BE2C (cell line): ENCODE data around the gene PACRG.

ENCODE experiments used
- DNase-seq: peaks from one replicate; pipeline ENCODE4 v3.0.0-alpha.2; 2020
- H3K27me3 ChIP-seq: fragments of 250-450 bp; sonication (Bioruptor Pico); 2 replicates; pipeline ENCODE4 v1.5.1; 2020; ENCODE audit warnings: mild to moderate bottlenecking
- H3K36me3 ChIP-seq: fragments of 250-450 bp; sonication (Bioruptor Pico); 2 replicates; pipeline ENCODE4 v1.5.1; 2020; ENCODE audit warnings: mild to moderate bottlenecking
- H3K4me1 ChIP-seq: fragments of 250-450 bp; sonication (Bioruptor Pico); 2 replicates; pipeline ENCODE4 v1.5.1; 2020
- H3K4me3 ChIP-seq: 2 replicates; pipeline ENCODE4 v1.5.1; 2011; ENCODE audit warnings: low read depth, low read length
- H3K9me3 ChIP-seq: fragments of 250-450 bp; sonication (Bioruptor Pico); 2 replicates; pipeline ENCODE4 v1.5.1; 2020
- TF ChIP-seq, protein P1 (sequence below): IDR thresholded peaks from 2 replicates; pipeline ENCODE4 v1.5.1; 2012; ENCODE audit warnings: mild to moderate bottlenecking, low read depth, low read length

The PACRG gene

DNA sequence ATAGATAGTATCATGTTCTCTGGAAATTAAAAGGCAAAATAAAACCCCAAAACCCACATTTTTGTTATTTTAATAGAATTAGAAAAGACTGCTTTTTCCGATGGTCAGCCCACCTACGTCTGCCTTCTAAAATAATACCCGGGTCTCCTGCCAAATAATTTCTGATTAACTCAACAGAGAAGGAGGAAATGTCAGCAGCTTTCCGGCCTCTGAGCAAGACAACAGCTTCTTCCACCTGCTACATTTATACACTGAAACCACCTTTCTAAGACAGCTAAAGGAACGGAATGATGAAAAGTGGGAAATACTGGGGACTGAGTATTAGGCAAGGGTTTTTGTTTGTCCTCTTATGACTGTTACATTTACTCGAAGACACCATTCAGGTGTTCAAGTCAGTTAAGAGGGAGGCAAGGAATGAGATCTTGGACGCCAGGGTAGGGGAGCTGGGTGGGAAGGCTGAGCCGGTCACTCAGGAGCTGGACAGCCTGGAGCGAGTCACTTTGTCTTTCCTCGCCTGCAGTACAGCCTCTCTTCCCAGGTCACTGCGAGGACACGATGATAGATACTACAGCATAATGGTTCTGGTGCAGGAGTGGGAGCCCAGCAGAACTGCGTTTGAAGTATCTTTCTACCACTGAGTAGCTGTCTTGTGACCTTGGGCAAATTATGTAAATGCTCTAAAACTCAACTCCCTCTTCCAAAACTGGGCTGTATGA is 590.5 kb downstream of the PACRG start:
- Histone ChIP-seq H3K4me3 (no peak overlapping the region), H3K27me3 (no peaks in the 10 kb centered on the region), H3K36me3 (no peaks in the 10 kb centered on the region), H3K9me3 (no peaks in the 10 kb centered on the region), H3K4me1 (no peaks in the 10 kb centered on the region)
- no peak for DNase-seq
- TF ChIP-seq, protein P1, sequence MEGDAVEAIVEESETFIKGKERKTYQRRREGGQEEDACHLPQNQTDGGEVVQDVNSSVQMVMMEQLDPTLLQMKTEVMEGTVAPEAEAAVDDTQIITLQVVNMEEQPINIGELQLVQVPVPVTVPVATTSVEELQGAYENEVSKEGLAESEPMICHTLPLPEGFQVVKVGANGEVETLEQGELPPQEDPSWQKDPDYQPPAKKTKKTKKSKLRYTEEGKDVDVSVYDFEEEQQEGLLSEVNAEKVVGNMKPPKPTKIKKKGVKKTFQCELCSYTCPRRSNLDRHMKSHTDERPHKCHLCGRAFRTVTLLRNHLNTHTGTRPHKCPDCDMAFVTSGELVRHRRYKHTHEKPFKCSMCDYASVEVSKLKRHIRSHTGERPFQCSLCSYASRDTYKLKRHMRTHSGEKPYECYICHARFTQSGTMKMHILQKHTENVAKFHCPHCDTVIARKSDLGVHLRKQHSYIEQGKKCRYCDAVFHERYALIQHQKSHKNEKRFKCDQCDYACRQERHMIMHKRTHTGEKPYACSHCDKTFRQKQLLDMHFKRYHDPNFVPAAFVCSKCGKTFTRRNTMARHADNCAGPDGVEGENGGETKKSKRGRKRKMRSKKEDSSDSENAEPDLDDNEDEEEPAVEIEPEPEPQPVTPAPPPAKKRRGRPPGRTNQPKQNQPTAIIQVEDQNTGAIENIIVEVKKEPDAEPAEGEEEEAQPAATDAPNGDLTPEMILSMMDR: no peak

DNA sequence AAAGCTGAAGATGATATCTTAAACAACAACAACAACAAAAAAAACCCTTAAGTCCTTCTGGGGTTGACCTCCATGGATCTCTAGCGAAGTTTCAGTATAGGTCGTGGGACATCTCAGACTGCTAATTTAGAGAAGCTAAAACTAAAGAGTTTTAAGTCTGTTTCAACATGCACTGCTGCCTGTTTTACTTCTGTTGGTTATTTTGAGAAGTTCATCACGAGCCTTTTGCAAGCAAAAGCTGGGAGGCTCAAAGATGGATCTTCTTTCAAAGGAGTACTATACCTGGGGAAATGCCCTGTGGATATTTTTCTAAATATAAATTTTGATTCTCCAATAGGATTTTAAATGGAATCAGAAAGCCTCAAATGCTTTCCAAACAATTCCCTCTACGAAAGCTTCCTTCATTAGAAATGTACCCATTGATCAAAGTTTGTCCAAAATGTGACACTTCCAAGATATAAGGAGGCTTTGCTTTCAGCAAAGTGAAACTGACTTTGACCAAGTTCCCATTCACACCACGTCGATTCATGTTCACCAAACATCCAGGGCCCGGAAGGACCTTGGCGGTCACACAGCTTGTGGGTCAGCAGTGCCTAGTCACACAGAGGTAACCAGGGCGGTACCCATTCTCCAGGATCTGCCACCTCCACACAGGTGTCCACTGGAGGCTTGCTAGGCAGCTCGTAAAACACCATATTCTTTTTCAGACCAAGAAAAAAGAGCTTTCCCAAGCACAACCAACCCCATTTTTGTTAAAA is 592.0 kb downstream of the PACRG start:
- H3K36me3 ChIP-seq: no peaks in the 10 kb centered on the region
- H3K4me1 ChIP-seq: no peaks in the 10 kb centered on the region
- H3K27me3 ChIP-seq: no peaks in the 10 kb centered on the region
- H3K9me3 ChIP-seq: no peaks in the 10 kb centered on the region
- TF ChIP-seq, protein P1: no peak
- DNase-seq: no peak
- no peak overlapping the region for H3K4me3 ChIP-seq

DNA sequence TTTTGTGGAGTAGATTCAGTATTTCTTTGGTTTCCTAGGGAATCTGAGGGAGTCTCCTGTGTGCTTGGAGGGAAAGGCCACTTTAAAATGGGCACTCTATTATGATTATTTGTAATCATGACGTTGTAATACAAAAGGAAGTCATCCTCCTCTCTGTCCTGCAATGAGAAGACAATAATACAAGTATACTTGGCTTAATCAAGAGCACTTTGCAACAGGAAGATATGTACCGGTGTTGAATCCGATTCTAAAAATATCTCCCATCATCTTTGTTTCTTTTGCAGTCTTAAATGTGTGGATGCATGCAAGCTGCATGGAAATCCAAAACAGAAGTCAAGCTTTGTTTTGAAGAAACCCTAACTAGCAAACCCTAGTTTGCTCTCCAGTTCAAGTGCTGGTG is 592.6 kb downstream of the PACRG start:
- Histone ChIP-seq H3K27me3 (no peaks in the 10 kb centered on the region), H3K36me3 (no peaks in the 10 kb centered on the region), H3K9me3 (no peaks in the 10 kb centered on the region), H3K4me3 (no peak overlapping the region), H3K4me1 (no peaks in the 10 kb centered on the region)
- DNase-seq: no peak
- TF ChIP-seq, protein P1: no peak

DNA sequence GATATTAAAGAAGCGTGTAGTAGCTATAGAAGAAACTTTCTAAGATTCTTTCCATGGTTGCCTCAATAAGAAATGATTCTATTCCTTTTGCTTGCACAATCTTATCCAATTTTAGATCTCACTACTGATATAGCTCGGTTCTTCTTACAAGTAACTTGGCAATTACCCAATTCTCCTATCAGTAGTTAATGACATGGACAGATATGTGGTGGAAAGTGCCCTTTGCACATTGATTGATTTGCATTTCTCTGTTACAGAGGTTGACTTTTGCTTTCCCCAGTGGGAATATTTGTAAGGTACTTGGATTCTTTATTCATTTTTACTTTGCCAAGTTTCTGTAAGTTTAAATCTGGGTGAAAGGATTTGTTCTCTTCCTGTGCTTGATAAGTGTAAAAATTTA is 593.0 kb downstream of the PACRG start:
- H3K4me3 ChIP-seq: no peak overlapping the region
- no peaks in the 10 kb centered on the region for H3K4me1 ChIP-seq
- no peak for DNase-seq
- TF ChIP-seq, protein P1: no peak
- no peaks in the 10 kb centered on the region for H3K27me3 ChIP-seq
- H3K36me3 ChIP-seq: no peaks in the 10 kb centered on the region
- no peaks in the 10 kb centered on the region for H3K9me3 ChIP-seq

DNA sequence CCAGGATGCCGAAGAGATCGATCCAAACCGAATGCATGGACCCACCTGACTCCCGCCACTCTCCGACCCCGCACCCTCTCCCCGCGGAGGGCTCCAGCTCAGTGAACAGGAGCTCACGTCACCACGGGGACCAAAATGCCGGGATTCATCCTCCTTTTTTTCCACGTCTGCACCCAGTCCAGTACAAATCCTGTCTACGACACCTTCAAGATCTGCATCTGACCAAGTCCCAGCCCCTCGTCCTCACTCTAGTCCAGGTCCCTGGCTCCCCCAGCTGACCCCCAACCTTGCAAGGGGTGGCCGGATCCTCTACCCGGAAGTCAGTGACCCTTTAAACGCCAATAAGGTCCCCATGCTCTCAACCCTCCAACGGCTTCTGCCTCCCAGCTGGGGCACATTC is 593.9 kb downstream of the PACRG start:
- no peaks in the 10 kb centered on the region for H3K9me3 ChIP-seq
- no peaks in the 10 kb centered on the region for H3K4me1 ChIP-seq
- H3K36me3 ChIP-seq: no peaks in the 10 kb centered on the region
- H3K4me3 ChIP-seq: no peak overlapping the region
- TF ChIP-seq, protein P1: no peak
- no peaks in the 10 kb centered on the region for H3K27me3 ChIP-seq
- DNase-seq: no peak

DNA sequence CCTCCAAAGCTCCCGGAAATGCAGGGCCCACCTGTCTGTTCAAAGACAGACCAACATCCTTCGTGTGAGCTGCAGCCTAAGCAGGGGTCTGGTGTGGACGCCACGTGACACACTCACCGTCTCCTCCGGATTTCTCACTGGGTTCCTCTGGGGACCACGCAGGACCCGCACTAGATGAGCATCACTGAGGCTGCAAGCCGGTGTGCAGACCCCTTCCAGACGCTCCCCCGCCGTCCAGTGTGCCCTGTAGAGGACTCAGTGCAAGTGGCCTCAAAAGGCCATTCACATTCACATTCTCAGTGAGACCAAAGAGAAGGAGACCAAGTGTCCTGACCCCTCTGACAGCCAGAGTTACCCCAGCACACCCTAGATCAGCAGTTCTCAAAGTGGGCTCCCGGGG is 595.5 kb downstream of the PACRG start:
- Histone ChIP-seq H3K4me1 (peaks cover 2% of the 10 kb centered on the region; the same call in 1 of the 2 replicates), H3K27me3 (no peaks in the 10 kb centered on the region), H3K9me3 (no peaks in the 10 kb centered on the region), H3K36me3 (no peaks in the 10 kb centered on the region), H3K4me3 (no peak overlapping the region)
- TF ChIP-seq, protein P1: no peak
- DNase-seq: no peak
